Peyer's patch (tissue), 4 donors: ENCODE results near the gene EXD3. TPM values are rescaled to one million over a fixed set of nuclear protein-coding genes. Genes with fewer than 3 reads are reported as not detected.

Source experiments
- DNase-seq, 3 donors: peaks; one replicate each; pipeline ENCODE4 v3.0.0-alpha.2; 2017 to 2019
- H3K27ac ChIP-seq, 4 donors: fragments of 200-600 bp; sonication (generic); one replicate each; pipeline ENCODE4 v1.5.1; 2016 to 2019
- H3K27me3 ChIP-seq, 2 donors: fragments of 200-600 bp; sonication (generic); one replicate each; pipeline ENCODE4 v1.5.1; 2019
- H3K36me3 ChIP-seq, 3 donors: fragments of 200-600 bp; sonication (generic); one replicate each; pipeline ENCODE4 v1.5.1; 2016 to 2019
- H3K4me1 ChIP-seq, 4 donors: fragments of 200-600 bp; sonication (generic); one replicate each; pipeline ENCODE4 v1.5.1; 2016 to 2019
- H3K4me3 ChIP-seq, 4 donors: fragments of 200-600 bp; sonication (generic); 1 replicate in 3 of 4; 2 replicates in 1 of 4; pipeline ENCODE4 v1.5.1; 2016 to 2019; ENCODE audit warnings: mild to moderate bottlenecking in 1 of 4
- H3K9me3 ChIP-seq, 4 donors: fragments of 200-600 bp; sonication (generic); one replicate each; pipeline ENCODE4 v1.5.1; 2016 to 2019; ENCODE audit warnings: mild to moderate bottlenecking in 1 of 4
- CTCF ChIP-seq, 6 experiments: fragments of 450-650 bp in 4 of 6; fragments of 200-600 bp in 2 of 6; sonication (generic) in 1 of 6; IDR thresholded peaks; one replicate each; pipeline ENCODE4 v1.5.1; 2017 to 2019; ENCODE audit warnings: antibody characterized with exemption in 6 of 6, mild to moderate bottlenecking in 3 of 6, moderate library complexity in 1 of 6
- POLR2A ChIP-seq, 2 donors: fragments of 450-650 bp; IDR thresholded peaks; one replicate each; pipeline ENCODE4 v1.5.1; 2017; ENCODE audit warnings: antibody characterized with exemption in 2 of 2, mild to moderate bottlenecking in 2 of 2, moderate library complexity in 2 of 2
- total RNA-seq, 4 donors: library from RNA; depleted of rRNA; stranded (reverse); fragments of >200 nt; gene quantifications; one replicate each; pipeline ENCODE4 v1.1.0, GENCODE V29; 2016

Gene EXD3
- total RNA-seq, 4 donors from 2014 or later, result 38.7 to 82.4 (median 61.6) TPM

GRCh38 chr9:137404961-137405567 is 17.9 kb downstream of the EXD3 start:
- H3K27ac ChIP-seq, result no peak overlapping the region
- no peak overlapping the region for H3K4me3 ChIP-seq
- no peak for TF ChIP-seq POLR2A (IDR thresholded peaks at IDR 0.05)
- no peak for TF ChIP-seq CTCF (IDR thresholded peaks at IDR 0.05)
- no peak for DNase-seq
- no peaks in the 10 kb centered on the region for H3K27me3 ChIP-seq
- no peaks in the 10 kb centered on the region for H3K9me3 ChIP-seq
- peaks cover 0 to 26% (median 5%) of the 10 kb centered on the region in 4 donors for H3K4me1 ChIP-seq
- H3K36me3 ChIP-seq, result no peaks in the 10 kb centered on the region

- Histone ChIP-seq H3K27ac (no peak overlapping the region), H3K27me3 (no peaks in the 10 kb centered on the region), H3K4me1 (peaks cover 0 to 33% (median 5%) of the 10 kb centered on the region in 4 donors), H3K4me3 (no peak overlapping the region), H3K36me3 (no peaks in the 10 kb centered on the region), H3K9me3 (no peaks in the 10 kb centered on the region)
- TF ChIP-seq CTCF (IDR thresholded peaks at IDR 0.05) (no peak), POLR2A (IDR thresholded peaks at IDR 0.05) (no peak)
- no peak for DNase-seq
These were observed 19.7 kb downstream of the EXD3 start for GRCh38 chr9:137403269-137403668.

GRCh38 chr9:137402746-137403145 is 20.2 kb downstream of the EXD3 start:
- Histone ChIP-seq H3K9me3 (no peaks in the 10 kb centered on the region), H3K27me3 (no peaks in the 10 kb centered on the region), H3K36me3 (no peaks in the 10 kb centered on the region), H3K27ac (no peak overlapping the region), H3K4me1 (peaks cover 0 to 31% (median 4%) of the 10 kb centered on the region in 4 donors), H3K4me3 (no peak overlapping the region)
- TF ChIP-seq CTCF (IDR thresholded peaks at IDR 0.05) (no peak), POLR2A (IDR thresholded peaks at IDR 0.05) (no peak)
- no peak for DNase-seq

DNA sequence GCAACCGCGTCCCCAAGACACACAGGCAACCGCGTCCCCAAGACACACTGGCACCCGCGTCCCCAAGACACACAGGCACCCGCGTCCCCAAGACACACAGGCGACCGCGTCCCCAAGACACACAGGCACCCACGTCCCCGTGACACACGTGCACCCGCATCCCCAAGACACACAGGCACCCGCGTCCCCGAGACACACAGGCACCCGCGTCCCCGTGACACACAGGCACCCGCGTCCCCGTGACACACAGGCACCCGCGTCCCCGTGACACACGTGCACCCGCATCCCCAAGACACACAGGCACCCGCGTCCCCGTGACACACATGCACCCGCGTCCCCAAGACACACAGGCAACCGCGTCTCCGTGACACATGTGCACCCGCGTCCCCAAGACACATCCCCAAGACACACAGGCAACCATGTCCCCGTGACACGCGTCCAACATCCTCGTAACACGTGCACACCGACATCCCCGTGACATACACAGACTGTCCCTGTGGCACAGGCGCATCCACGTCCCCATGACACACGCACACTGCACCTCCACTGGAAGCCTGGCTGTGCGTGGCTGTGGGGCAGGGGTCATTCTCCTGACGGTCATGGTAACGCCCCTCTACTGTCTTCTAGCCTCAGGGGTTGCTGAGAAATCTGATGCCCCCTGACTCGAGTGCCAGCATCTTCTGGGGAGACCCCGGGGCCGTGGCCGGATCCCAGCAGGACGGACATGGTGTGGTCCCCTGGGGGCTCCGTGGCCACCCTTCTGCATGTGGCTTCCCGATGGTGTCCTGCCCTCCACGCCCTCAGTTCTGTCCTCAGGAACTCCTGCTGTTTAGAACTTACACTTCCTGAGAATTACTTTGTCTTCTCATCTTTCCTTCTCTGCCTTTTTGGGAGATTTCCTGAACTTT is 24.1 kb downstream of the EXD3 start:
- H3K27me3 ChIP-seq, result no peaks in the 10 kb centered on the region
- H3K4me3 ChIP-seq, result no peak overlapping the region
- H3K27ac ChIP-seq, result no peak overlapping the region
- TF ChIP-seq POLR2A (IDR thresholded peaks at IDR 0.05), result no peak
- TF ChIP-seq CTCF (IDR thresholded peaks at IDR 0.05), result no peak
- H3K4me1 ChIP-seq, result peaks cover 0 to 15% (median 0%) of the 10 kb centered on the region in 4 donors
- no peaks in the 10 kb centered on the region for H3K9me3 ChIP-seq
- DNase-seq, result no peak
- H3K36me3 ChIP-seq, result peaks cover 0 to 10% (median 0%) of the 10 kb centered on the region in 3 donors

- Histone ChIP-seq H3K27ac (no peak overlapping the region), H3K36me3 (peaks cover 0 to 10% (median 0%) of the 10 kb centered on the region in 3 donors), H3K4me3 (no peak overlapping the region), H3K9me3 (no peaks in the 10 kb centered on the region), H3K27me3 (no peaks in the 10 kb centered on the region), H3K4me1 (peaks cover 0 to 15% (median 0%) of the 10 kb centered on the region in 4 donors)
- DNase-seq, result no peak
- no peak for TF ChIP-seq CTCF (IDR thresholded peaks at IDR 0.05)
- no peak for TF ChIP-seq POLR2A (IDR thresholded peaks at IDR 0.05)
These were observed 25.1 kb downstream of the EXD3 start for GRCh38 chr9:137397675-137398423.
